Epithelial cell of proximal tubule (primary cell): ENCODE results near the gene NOTUM. TPM values are rescaled to one million over a fixed set of nuclear protein-coding genes. Genes with fewer than 3 reads are reported as not detected.

Experiments
- DNase-seq: peaks from one replicate; pipeline ENCODE4 v3.0.0-alpha.2; 2011; ENCODE audit warnings: low read depth
- H3K4me3 ChIP-seq: 2 replicates; pipeline ENCODE4 v1.5.1; 2011; ENCODE audit warnings: low read depth, mild to moderate bottlenecking, low read length
- CTCF ChIP-seq: conservative IDR thresholded peaks from 2 replicates; pipeline ENCODE4 v1.5.1; 2012; ENCODE audit warnings: low read depth, mild to moderate bottlenecking, low read length
- total RNA-seq: library from RNA; depleted of rRNA; stranded (reverse); fragments of >200 nt; gene quantifications from 2 replicates; pipeline ENCODE4 v1.2.3, GENCODE V29; 2015

NOTUM gene
- total RNA-seq, 1 donor from 2014 or later: not detected

- DNase-seq: no peak
- no peak overlapping the region for H3K4me3 ChIP-seq
- TF ChIP-seq CTCF: no peak
Measured at GRCh38 chr17:81996232-81996756, 35.3 kb upstream of the NOTUM start.

- DNase-seq: no peak
- TF ChIP-seq CTCF: no peak
- no peak overlapping the region for H3K4me3 ChIP-seq
Measured at GRCh38 chr17:81995463-81996231, 34.7 kb upstream of the NOTUM start.

GRCh38 chr17:81994593-81995462 lies 33.8 kb upstream of the NOTUM start:
- H3K4me3 ChIP-seq: no peak overlapping the region
- no peak for DNase-seq
- TF ChIP-seq CTCF: no peak

- DNase-seq: no peak
- TF ChIP-seq CTCF: no peak
- no peak overlapping the region for H3K4me3 ChIP-seq
Measured at GRCh38 chr17:81993729-81994592, 33.0 kb upstream of the NOTUM start.

GRCh38 chr17:81992306-81993102 lies 31.5 kb upstream of the NOTUM start:
- DNase-seq: no peak
- H3K4me3 ChIP-seq: no peak overlapping the region
- no peak for TF ChIP-seq CTCF
